ENCODE results near the gene KIF25. TPM values are rescaled to one million over a fixed set of nuclear protein-coding genes. Genes with fewer than 3 reads are reported as not detected.

The KIF25 gene
- polyA plus RNA-seq, 2 donors = 0.05 to 0.10 TPM

DNA sequence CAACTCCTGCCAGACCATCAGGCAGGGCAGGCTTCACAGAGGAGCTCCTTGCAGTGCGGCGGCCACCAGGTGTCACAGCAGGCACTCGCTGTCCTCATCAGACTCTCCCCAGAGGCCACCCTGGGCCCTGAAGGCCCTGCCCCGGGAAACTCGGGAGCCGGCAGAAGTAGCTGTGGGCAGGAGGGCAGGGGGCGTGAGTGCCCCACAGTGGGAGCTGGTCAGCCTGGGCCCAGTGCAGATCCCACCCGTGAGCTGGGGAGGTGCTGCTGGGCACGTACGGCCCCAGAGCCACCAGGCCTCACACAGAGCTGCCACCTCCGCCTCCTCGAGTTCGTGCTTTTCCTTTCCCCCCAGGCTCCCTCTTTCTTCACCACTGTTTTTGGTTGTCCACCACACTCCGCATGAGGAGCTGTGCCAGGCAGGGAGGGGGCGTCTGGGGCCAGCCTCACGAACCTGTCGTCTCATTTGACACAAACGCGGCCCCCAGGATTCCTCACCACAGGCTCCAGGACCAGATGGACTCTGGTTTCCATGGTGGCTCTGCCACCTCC is 47.7 kb downstream of the KIF25 start:
- H3K4me1 ChIP-seq (ENCODE audit: control insufficient read depth in 2 of 2, insufficient read depth in 2 of 2, low read length in 1 of 2) = peaks cover 0 to 2% of the 10 kb centered on the region in 2 donors
- no peak overlapping the region for H3K27ac ChIP-seq (ENCODE audit: low read depth in 2 of 2, low read length in 1 of 2)
- no peaks in the 10 kb centered on the region for H3K36me3 ChIP-seq (ENCODE audit: control insufficient read depth in 2 of 2, insufficient read depth in 2 of 2, low read length in 1 of 2)
- peaks cover 0 to 4% of the 10 kb centered on the region in 2 donors for H3K9me3 ChIP-seq (ENCODE audit: control insufficient read depth in 2 of 2, insufficient read depth in 1 of 2, low read depth in 1 of 2, low read length in 1 of 2)
- H3K27me3 ChIP-seq (ENCODE audit: control insufficient read depth in 1 of 2, insufficient read depth in 2 of 2, low read length in 2 of 2) = no peaks in the 10 kb centered on the region
- 91 to 92% methylated on average over 18 to 19 of the region's 19 CpGs for WGBS, 2 donors
- no peak overlapping the region for H3K4me3 ChIP-seq (ENCODE audit: low read depth in 1 of 2, low read length in 2 of 2)

GRCh38 chr6:168045706-168046620 is 48.5 kb downstream of the KIF25 start:
- Histone ChIP-seq H3K4me3 (ENCODE audit: low read depth in 1 of 2, low read length in 2 of 2) (no peak overlapping the region), H3K4me1 (ENCODE audit: control insufficient read depth in 2 of 2, insufficient read depth in 2 of 2, low read length in 1 of 2) (peaks cover 0 to 2% of the 10 kb centered on the region in 2 donors), H3K27me3 (ENCODE audit: control insufficient read depth in 1 of 2, insufficient read depth in 2 of 2, low read length in 2 of 2) (no peaks in the 10 kb centered on the region), H3K9me3 (ENCODE audit: control insufficient read depth in 2 of 2, insufficient read depth in 1 of 2, low read depth in 1 of 2, low read length in 1 of 2) (peaks cover 0 to 2% of the 10 kb centered on the region in 2 donors), H3K36me3 (ENCODE audit: control insufficient read depth in 2 of 2, insufficient read depth in 2 of 2, low read length in 1 of 2) (no peaks in the 10 kb centered on the region), H3K27ac (ENCODE audit: low read depth in 2 of 2, low read length in 1 of 2) (no peak overlapping the region)
- WGBS, 2 donors = 58 to 79% methylated on average over 20 of the region's 20 CpGs

- Histone ChIP-seq H3K9me3 (ENCODE audit: control insufficient read depth in 2 of 2, insufficient read depth in 1 of 2, low read depth in 1 of 2, low read length in 1 of 2) (no peaks in the 10 kb centered on the region), H3K27ac (ENCODE audit: low read depth in 2 of 2, low read length in 1 of 2) (no peak overlapping the region), H3K4me3 (ENCODE audit: low read depth in 1 of 2, low read length in 2 of 2) (no peak overlapping the region), H3K4me1 (ENCODE audit: control insufficient read depth in 2 of 2, insufficient read depth in 2 of 2, low read length in 1 of 2) (peaks cover 0 to 2% of the 10 kb centered on the region in 2 donors), H3K27me3 (ENCODE audit: control insufficient read depth in 1 of 2, insufficient read depth in 2 of 2, low read length in 2 of 2) (no peaks in the 10 kb centered on the region), H3K36me3 (ENCODE audit: control insufficient read depth in 2 of 2, insufficient read depth in 2 of 2, low read length in 1 of 2) (no peaks in the 10 kb centered on the region)
- 95 to 96% methylated on average over 3 of the region's 3 CpGs for WGBS, 2 donors
These were observed 49.2 kb downstream of the KIF25 start for GRCh38 chr6:168046696-168047095.

- peaks cover 0 to 2% of the 10 kb centered on the region in 2 donors for H3K4me1 ChIP-seq (ENCODE audit: control insufficient read depth in 2 of 2, insufficient read depth in 2 of 2, low read length in 1 of 2)
- H3K27ac ChIP-seq (ENCODE audit: low read depth in 2 of 2, low read length in 1 of 2) = no peak overlapping the region
- H3K4me3 ChIP-seq (ENCODE audit: low read depth in 1 of 2, low read length in 2 of 2) = no peak overlapping the region
- no peaks in the 10 kb centered on the region for H3K27me3 ChIP-seq (ENCODE audit: control insufficient read depth in 1 of 2, insufficient read depth in 2 of 2, low read length in 2 of 2)
- WGBS, 2 donors = 86% methylated on average over 30 to 31 of the region's 31 CpGs
- H3K36me3 ChIP-seq (ENCODE audit: control insufficient read depth in 2 of 2, insufficient read depth in 2 of 2, low read length in 1 of 2) = no peaks in the 10 kb centered on the region
- H3K9me3 ChIP-seq (ENCODE audit: control insufficient read depth in 2 of 2, insufficient read depth in 1 of 2, low read depth in 1 of 2, low read length in 1 of 2) = no peaks in the 10 kb centered on the region
These were observed 50.6 kb downstream of the KIF25 start for GRCh38 chr6:168047841-168048723.

DNA sequence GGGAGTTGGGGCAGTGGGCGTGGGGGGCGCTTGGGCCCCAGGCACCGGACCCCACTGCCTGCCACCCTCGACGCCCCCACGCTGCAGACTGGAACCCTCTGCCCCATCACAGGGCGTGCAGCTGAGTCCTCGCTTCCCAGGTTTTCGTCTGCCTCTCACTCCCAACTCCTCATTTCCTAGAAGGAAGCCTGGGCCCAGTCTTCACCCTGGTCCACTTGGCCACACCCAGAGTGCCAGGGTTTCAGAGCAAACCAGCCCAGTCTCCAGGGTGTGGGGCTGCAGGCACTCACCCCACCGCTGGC is 51.2 kb downstream of the KIF25 start:
- WGBS, 2 donors = 88 to 89% methylated on average over 9 to 10 of the region's 10 CpGs
- Histone ChIP-seq H3K4me1 (ENCODE audit: control insufficient read depth in 2 of 2, insufficient read depth in 2 of 2, low read length in 1 of 2) (peaks cover 0 to 2% of the 10 kb centered on the region in 2 donors), H3K27me3 (ENCODE audit: control insufficient read depth in 1 of 2, insufficient read depth in 2 of 2, low read length in 2 of 2) (no peaks in the 10 kb centered on the region), H3K36me3 (ENCODE audit: control insufficient read depth in 2 of 2, insufficient read depth in 2 of 2, low read length in 1 of 2) (no peaks in the 10 kb centered on the region), H3K4me3 (ENCODE audit: low read depth in 1 of 2, low read length in 2 of 2) (no peak overlapping the region), H3K27ac (ENCODE audit: low read depth in 2 of 2, low read length in 1 of 2) (no peak overlapping the region), H3K9me3 (ENCODE audit: control insufficient read depth in 2 of 2, insufficient read depth in 1 of 2, low read depth in 1 of 2, low read length in 1 of 2) (no peaks in the 10 kb centered on the region)

GRCh38 chr6:168049277-168049676 is 51.8 kb downstream of the KIF25 start:
- WGBS, 2 donors = 90 to 93% methylated on average over 20 of the region's 20 CpGs
- Histone ChIP-seq H3K4me1 (ENCODE audit: control insufficient read depth in 2 of 2, insufficient read depth in 2 of 2, low read length in 1 of 2) (peaks cover 0 to 2% of the 10 kb centered on the region in 2 donors), H3K9me3 (ENCODE audit: control insufficient read depth in 2 of 2, insufficient read depth in 1 of 2, low read depth in 1 of 2, low read length in 1 of 2) (no peaks in the 10 kb centered on the region), H3K4me3 (ENCODE audit: low read depth in 1 of 2, low read length in 2 of 2) (no peak overlapping the region), H3K27me3 (ENCODE audit: control insufficient read depth in 1 of 2, insufficient read depth in 2 of 2, low read length in 2 of 2) (no peaks in the 10 kb centered on the region), H3K36me3 (ENCODE audit: control insufficient read depth in 2 of 2, insufficient read depth in 2 of 2, low read length in 1 of 2) (no peaks in the 10 kb centered on the region), H3K27ac (ENCODE audit: low read depth in 2 of 2, low read length in 1 of 2) (no peak overlapping the region)

- Histone ChIP-seq H3K9me3 (ENCODE audit: control insufficient read depth in 2 of 2, insufficient read depth in 1 of 2, low read depth in 1 of 2, low read length in 1 of 2) (no peaks in the 10 kb centered on the region), H3K4me1 (ENCODE audit: control insufficient read depth in 2 of 2, insufficient read depth in 2 of 2, low read length in 1 of 2) (peaks cover 0 to 2% of the 10 kb centered on the region in 2 donors), H3K36me3 (ENCODE audit: control insufficient read depth in 2 of 2, insufficient read depth in 2 of 2, low read length in 1 of 2) (no peaks in the 10 kb centered on the region), H3K27ac (ENCODE audit: low read depth in 2 of 2, low read length in 1 of 2) (no peak overlapping the region), H3K4me3 (ENCODE audit: low read depth in 1 of 2, low read length in 2 of 2) (no peak overlapping the region), H3K27me3 (ENCODE audit: control insufficient read depth in 1 of 2, insufficient read depth in 2 of 2, low read length in 2 of 2) (no peaks in the 10 kb centered on the region)
- WGBS, 2 donors = 88 to 89% methylated on average over 19 to 21 of the region's 21 CpGs
These were observed 52.3 kb downstream of the KIF25 start for GRCh38 chr6:168049706-168050224.

- peaks cover 0 to 2% of the 10 kb centered on the region in 2 donors for H3K4me1 ChIP-seq (ENCODE audit: control insufficient read depth in 2 of 2, insufficient read depth in 2 of 2, low read length in 1 of 2)
- no peaks in the 10 kb centered on the region for H3K27me3 ChIP-seq (ENCODE audit: control insufficient read depth in 1 of 2, insufficient read depth in 2 of 2, low read length in 2 of 2)
- H3K9me3 ChIP-seq (ENCODE audit: control insufficient read depth in 2 of 2, insufficient read depth in 1 of 2, low read depth in 1 of 2, low read length in 1 of 2) = no peaks in the 10 kb centered on the region
- H3K4me3 ChIP-seq (ENCODE audit: low read depth in 1 of 2, low read length in 2 of 2) = no peak overlapping the region
- H3K27ac ChIP-seq (ENCODE audit: low read depth in 2 of 2, low read length in 1 of 2) = no peak overlapping the region
- WGBS, 2 donors = 86 to 87% methylated on average over 25 to 27 of the region's 27 CpGs
- H3K36me3 ChIP-seq (ENCODE audit: control insufficient read depth in 2 of 2, insufficient read depth in 2 of 2, low read length in 1 of 2) = no peaks in the 10 kb centered on the region
These were observed 52.9 kb downstream of the KIF25 start for GRCh38 chr6:168050225-168050880.

Measured in esophagus (tissue), 2 donors.